ENCODE measurements around the gene SLC35A1.

The SLC35A1 gene

DNA sequence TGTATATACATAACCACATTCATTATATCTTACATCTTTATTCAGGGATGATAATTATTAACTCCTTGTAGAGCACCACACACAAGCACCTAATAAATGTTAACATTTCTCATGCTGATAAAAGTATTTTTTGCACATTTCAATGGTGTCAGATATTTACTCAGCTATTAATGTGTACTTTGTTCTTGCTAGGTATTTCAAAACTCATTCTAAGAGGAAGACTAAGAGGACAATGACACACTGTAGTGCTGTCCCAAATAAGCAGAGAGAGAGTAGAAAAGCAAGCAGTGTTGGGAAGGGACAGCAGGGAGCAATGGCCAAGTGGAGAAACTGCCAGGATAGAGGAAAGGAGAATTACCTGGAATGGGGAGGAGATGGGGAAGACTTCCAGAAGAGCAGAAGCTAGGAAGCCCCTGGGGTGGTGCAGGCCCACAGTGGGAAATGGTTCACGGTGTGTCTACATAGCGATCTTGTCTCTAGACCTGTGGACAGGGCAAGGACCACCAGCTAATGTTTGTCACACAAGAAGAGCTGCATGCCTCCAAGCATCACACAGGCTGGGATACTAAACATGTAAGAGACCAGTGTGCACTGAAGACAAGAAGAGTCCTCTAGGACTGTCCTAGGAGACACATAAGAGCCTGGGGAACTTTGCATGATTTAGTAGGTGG is 61.7 kb downstream of the SLC35A1 start:
- no peak for DNase-seq

DNA sequence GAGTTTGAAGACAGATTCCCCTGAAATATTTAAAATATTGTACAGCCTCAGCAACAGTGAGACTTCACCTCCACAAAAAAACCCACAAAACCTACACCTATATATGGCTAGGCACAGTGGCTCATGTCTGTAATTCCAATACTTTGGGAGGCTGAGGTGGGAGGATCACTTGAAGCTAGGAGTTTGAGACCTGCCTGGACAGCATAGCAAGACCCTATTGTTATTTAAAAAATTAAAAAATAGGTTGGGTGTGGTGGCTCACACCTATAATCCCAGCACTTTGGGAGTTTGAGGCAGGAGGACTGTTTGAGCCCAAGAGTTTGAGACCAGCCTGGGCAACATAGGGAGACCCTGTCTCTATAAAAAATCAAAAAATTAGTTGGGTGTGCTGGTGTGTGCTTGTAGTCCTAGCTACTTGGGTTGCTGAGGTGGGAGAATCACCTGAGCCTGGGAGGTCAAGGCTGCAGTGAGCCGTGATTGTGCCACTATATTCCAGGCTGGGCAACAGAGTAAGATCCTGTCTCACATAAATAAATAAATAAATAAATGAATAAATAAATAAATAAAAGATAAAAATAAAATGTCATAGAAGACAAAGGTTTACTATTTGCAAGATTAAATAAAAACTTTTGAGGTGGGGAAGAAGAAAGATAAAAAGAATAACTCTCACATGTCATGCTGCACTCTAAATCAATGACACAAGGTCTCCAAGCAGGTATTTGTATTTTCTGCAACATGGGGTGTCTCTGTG is 65.9 kb downstream of the SLC35A1 start:
- DNase-seq, result no peak

DNA sequence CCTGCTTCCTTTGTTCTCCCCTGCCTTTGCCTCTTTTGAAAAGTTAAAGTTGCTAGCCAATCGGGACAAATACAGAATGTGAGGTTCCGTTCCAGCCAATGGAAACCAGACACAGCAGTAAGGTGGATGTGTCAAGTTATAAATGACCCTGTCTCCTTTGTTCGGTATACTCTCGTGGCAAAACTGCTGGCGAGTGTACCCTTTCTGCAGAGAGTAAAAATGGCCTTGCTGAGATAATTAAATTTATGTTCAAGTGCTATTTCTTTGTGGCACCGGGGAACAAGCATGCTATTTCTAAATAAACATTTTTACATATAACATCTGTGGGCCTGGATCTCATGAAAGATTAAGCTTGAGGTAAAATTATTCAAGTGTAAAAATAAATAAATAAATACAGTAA is 66.8 kb downstream of the SLC35A1 start:
- DNase-seq, result no peak

DNA sequence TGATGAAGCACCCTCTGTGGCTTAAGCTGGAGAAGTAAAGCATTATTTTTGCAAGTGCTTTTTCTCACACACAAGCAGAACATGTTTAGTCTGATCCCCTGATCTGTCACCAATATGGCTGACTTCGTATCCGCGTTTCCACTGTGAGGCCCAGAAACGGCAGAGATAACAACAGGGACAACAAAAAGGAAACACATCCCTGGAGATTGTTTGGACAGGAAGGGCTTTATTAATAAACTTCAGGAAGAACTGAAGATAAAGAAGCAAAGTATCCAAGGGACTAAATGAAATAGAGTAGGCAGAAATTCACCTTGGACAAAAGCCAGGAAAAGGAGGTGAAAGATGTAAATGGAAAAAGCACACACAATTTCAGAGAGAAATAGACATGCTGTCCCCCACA is 67.8 kb downstream of the SLC35A1 start:
- DNase-seq, result no peak

DNA sequence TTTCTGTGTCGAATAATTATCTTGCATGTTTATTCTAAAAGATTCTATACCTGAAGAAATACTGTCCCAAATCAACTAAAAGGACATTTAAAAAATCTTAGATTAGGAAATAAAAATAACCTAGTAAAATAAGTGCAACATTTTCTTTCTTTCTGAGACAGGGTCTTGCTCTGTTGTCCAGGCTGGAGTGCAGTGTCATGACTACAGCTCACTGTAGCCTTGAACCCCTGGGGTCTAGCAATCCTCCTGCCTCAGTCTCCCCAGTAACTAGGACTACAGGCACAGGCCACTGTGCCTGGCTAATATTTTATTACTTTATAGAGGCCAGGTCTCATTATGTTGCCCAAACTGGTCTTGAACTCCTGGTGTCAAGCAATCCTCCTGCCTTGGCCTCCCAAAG is 68.3 kb downstream of the SLC35A1 start:
- no peak for DNase-seq

DNA sequence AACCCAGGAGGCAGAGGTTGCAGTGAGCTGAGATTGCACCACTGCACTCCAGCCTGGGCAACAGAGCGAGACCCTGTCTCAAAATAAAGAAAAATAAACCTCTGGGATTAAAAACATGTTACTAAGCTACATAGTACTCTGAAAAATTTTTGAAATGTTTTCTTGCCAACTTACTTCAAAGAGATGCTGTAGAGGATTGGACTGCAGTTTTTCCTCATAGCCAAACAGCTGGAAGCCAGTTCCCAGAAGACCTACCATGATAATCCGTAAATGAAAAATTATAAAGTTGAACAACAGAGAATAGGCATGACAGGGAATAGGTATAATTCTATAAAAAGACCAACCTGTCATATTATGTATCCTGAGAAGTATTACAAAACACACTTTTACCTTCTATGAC is 69.0 kb downstream of the SLC35A1 start:
- DNase-seq, result no peak

DNA sequence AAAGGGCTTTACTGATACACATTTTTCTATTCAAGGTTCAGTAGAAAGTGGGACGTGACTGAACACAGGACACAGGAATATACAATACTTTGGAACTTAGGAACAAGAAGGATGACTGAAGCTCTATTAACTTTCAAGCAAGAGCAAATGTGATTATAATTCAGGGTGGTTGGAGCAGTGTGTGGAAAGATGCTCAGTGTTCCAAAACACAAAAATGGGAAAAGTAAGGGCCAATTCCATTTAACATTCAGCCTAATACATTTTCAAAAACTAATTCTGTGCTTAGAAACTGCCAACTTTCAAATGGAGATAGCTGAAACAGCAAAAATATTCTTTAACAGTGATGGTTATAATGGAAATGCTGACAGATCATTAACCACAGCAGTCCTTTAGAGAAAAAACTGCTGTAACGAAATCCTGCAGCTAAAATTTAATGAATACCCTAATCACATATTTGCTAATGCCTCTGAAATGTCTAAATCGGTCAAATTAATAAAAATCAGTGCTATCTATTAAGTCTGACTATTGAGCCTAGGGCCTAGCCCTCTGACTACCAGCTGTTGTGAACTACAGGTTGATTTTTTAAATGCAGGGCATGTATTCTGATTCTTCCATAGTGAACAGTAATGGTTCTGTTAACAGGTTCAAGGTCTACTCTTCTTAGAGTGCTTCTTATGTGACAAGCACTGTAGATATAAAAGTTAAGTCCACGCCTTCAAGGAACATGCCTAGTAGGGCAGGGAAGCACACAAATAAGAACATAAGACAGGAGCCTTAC is 71.1 kb downstream of the SLC35A1 start:
- DNase-seq, result no peak

DNA sequence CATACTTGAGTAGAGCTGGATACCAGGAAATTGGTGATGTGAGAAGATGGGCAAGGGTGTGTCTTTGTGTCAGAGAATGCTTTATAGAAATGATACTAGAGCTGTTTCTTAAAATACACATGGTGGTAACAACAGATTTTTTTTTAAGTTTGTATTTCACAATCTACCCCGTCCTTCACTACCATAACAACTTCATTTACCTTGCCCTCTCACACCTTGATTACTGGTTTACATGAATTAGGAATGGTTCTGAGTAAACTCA is 71.6 kb downstream of the SLC35A1 start:
- no peak for DNase-seq

DNA sequence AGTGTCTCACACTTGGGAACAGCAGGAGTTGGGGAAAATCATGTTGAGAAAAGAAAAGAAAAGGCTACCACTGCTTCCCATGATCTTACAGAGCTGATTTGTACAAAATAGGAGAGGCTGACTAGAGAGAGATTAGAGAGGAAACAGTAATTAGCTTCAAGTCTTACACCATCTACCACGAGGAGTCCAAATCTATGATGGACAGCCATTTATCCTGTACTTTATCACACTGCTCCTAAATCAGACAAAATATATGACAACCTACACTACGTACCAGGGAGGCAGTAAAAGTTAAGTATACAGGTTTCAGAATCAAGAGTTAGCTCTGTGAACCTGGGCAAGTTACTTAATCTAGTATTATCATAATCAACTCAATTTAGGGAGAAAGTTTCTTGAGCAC is 79.0 kb downstream of the SLC35A1 start:
- DNase-seq, result no peak

DNA sequence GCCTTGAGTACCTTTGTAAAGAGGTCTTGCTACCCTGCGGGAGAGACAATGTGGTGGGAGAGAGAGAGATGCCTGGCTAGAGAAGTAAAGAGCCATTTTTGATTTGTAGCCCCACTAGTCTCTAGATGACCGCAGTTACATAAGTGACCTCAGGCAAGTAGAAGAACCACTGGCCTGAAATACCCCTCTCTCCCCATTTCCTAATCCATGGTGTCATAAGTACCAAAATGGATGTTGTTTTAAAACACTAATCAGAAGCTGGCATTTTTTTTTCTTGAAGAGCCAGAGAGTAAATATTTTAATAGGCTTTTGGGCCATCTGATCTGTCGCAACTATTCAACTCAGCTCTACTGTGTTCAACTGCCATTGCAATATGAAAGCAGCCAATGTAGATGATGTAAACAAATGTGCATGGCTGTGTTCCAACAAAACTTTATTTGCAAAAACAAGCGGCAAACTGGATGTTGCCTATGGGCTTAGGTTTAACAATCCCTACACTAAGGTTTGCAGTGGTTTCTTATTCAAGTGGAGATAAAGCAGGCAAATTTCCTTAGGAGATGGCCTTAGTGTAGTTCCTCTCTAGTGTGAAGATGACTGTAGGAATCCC is 80.5 kb downstream of the SLC35A1 start:
- no peak for DNase-seq

DNA sequence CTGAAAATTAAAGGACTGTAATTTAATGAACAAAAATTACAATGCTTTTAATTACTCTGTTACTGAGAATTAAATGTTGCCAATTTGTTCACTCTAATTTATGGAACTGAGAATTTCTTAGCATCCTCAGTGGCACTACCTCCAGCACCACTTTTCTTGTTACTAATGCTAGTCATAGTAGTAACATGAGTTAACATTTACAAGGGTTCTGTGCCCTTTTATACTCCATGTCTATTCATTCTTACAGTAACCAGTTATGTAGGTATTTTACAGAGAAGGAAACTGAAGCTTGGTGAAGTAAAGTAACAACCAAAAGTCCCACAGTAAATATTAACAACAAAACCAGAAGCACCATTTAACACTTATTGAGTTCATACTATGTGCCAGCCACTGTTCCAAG is 82.7 kb downstream of the SLC35A1 start:
- DNase-seq, result no peak

DNA sequence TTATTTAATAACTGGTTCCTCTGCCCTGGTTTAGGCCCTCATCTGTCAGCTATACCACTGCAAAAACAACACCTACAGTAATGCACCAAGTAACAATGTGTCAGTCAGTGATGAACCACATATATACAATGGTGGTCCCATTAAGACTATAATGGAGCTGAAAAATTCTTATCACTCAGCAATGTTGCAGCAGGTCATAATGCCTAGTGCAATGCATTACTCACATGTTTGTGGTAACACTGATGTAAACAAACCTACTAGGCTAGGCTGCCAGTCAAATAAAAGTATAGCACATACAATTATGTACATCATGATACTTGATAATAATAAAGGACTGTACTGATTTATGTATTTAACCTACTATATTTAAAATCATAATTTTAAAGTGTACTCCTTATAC is 85.7 kb downstream of the SLC35A1 start:
- DNase-seq, result no peak

DNA sequence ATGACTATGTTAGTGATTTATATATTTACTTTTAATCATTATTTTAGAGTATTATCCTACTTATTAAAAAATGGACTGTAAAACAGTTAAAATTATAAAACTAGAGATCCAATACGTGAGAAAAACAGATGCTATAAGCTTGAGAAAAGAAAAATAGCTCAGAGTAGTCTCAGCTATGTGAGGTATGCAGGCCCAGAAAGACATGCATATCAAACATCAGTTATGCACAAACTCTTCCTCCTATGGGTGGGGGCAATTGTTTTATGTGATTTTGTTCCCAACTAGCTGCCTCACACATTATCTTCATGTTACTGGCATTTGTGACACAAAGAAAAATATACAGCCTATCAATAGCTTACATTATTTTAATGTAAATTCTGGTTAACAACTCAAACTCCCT is 88.2 kb downstream of the SLC35A1 start:
- DNase-seq, result no peak
